ENCODE data around the gene GMDS.

GMDS gene

GRCh38 chr6:1609648-1610496 lies 635.5 kb downstream of the GMDS start, which contains the start of gene FOXC1:
FOXC1 (plus strand) TSS chr6:1609915; CDS start chr6:1610446, 531 bp downstream.
- DNase-seq (ENCODE audit: extremely low read depth, low read depth) = peak; percentile 87
- TF ChIP-seq CTCF (IDR thresholded peaks at IDR 0.05; ENCODE audit: low read depth, low read length) = no peak

- DNase-seq (ENCODE audit: extremely low read depth, low read depth) = no peak
These were observed 636.3 kb downstream of the GMDS start for GRCh38 chr6:1609041-1609647.

DNA sequence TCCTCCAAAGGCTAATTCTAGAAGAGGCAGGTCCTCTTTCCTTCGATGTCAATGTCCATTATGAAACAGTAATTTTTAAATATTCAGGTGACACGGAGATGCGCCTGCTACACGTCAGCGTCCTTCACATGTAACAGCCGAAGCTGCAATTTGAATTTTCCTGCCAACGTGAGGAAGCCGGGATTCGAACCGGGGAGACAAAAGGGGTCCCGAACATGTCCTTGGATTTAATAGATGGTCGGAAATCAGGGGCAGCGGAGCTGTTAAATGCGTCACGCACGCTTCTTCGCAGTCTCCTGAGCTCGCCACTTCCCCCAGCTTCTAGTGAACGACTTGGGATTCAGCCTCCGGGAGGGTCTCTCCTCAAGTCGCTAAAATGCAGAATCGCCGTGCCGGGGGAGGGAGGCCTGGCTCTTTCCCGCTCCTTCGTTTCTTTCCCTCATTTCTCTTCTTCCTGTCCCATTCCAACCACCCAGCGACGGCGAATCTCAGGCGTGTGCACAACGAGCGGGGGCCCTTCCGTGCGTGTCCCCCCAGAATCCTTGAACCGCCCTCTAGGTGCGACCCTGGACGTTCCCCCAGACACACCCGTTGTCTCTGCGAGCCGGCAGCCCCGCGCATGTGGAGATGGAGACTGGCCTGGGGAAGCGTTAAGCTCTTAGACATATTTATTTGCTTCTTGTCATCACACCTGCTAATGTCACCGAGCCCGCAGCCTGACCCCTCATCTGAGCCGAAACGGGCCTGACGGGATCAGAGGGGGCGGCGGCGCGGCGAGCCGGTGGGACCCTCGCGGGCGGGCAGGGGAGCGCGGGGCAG lies 637.0 kb downstream of the GMDS start:
- TF ChIP-seq CTCF (IDR thresholded peaks at IDR 0.05; ENCODE audit: low read depth, low read length) = no peak

More at GRCh38 chr6:1609041-1609647, 636.3 kb downstream of the GMDS start:
- no peak for TF ChIP-seq CTCF (IDR thresholded peaks at IDR 0.05; ENCODE audit: low read depth, low read length)

DNA sequence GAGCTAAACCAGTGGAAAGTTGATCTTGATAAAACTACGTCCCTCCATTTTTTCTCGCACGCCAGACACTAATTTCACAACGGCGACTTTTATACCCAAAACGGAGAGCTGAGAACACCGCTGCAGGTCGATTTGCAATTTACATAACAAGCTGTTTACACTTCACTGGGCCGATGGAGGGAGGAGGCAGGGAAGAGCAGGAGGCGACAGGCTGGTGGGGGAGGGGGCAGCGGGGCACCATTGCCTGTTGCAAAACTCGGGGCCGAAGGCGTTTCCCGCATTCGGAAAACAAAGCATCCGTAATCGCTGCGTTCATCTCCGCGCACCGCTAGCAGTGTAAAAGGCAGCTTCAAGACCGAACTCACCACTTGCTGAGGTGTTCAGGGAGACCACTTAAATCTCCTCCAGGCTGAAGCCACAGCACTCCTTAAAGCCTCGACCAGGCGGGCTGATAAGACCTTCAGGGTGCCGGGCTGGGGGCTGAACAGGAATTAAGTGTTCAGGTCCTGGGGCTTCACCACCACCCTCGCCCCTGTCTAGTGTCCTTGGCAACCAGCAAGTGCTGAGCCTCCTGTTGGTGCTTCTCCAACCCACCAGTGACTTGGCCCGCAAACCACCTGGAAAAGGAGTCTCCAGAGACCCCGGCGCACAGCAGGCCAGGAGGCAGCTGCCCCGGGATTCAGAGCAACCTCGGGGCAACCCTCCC lies 637.7 kb downstream of the GMDS start:
- no peak for DNase-seq (ENCODE audit: extremely low read depth, low read depth)
- TF ChIP-seq CTCF (IDR thresholded peaks at IDR 0.05; ENCODE audit: low read depth, low read length) = no peak

More for the DNA sequence above, 637.0 kb downstream of the GMDS start:
- DNase-seq (ENCODE audit: extremely low read depth, low read depth) = no peak

GRCh38 chr6:1606780-1607515 lies 638.5 kb downstream of the GMDS start:
- DNase-seq (ENCODE audit: extremely low read depth, low read depth) = no peak
- TF ChIP-seq CTCF (IDR thresholded peaks at IDR 0.05; ENCODE audit: low read depth, low read length) = no peak

Measured in AG09319 (cell line).